HEK293 (cell line): ENCODE data around the gene HOXD9.

Experiments
- REPIN1 ChIP-seq: fragments of 450-650 bp; formaldehyde crosslinking; IDR thresholded peaks from 2 replicates; pipeline ENCODE4 v1.5.1; 2017; ENCODE audit warnings: missing biosample characterization, missing genetic modification characterization, low read depth
- YY1 ChIP-seq: fragments of 450-650 bp; formaldehyde crosslinking; IDR thresholded peaks from 2 replicates; pipeline ENCODE4 v1.5.1; 2018; ENCODE audit warnings: missing biosample characterization, missing genetic modification characterization
- ZNF510 ChIP-seq: fragments of 450-650 bp; formaldehyde crosslinking; IDR thresholded peaks from 2 replicates; pipeline ENCODE4 v1.5.1; 2018; ENCODE audit warnings: mild to moderate bottlenecking, missing genetic modification characterization, missing biosample characterization; ENCODE audit not compliant: insufficient replicate concordance
- TF ChIP-seq, protein P1 (sequence below): fragments of 450-650 bp; formaldehyde crosslinking; IDR thresholded peaks from 2 replicates; pipeline ENCODE4 v1.5.1; 2016; ENCODE audit warnings: missing biosample characterization, missing genetic modification characterization
- TF ChIP-seq, protein P2 (sequence below): fragments of 450-650 bp; formaldehyde crosslinking; IDR thresholded peaks from 2 replicates; pipeline ENCODE4 v1.5.1; 2016; ENCODE audit warnings: missing biosample characterization, missing genetic modification characterization

DNA sequence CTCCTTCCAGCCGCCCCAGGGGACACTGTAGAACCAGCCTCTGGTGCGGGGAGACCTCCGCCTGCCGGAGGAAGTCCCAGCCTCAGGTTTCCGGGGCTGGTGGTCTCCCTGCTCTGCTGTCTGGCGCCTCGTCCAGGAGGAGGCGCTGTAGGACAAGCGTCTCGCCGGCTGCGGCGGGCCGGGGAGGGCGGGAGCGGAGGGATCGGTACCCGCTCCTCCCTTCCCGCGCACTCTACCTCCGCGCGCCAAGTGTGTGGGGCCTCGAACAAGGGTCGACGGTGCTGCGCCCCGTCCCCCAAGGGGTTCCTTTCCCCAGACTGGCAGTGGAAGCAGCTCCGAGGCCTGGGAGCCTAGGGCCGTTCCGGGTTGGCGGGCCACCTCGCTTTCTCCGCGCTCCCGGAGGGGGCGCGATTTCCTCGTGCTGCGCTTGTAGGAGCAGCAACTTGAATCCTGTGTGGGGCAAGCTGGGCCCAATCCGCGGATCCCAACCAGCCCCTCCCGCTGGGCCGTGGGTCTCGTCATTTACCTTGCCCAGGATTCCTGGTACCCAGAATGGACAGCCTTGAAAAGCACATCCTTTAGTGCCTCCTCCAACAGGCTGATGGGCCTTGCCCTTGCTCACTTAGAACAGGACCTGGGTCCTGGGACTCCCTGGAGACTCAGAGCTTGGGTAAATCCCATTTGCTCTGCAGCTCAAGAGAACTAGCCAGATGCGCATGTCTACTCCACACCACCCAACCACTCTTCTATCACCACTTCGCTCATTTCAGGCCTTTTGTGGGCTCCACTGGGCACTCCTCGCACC, 18.2 kb downstream of the HOXD9 start:
- TF ChIP-seq, protein P1, sequence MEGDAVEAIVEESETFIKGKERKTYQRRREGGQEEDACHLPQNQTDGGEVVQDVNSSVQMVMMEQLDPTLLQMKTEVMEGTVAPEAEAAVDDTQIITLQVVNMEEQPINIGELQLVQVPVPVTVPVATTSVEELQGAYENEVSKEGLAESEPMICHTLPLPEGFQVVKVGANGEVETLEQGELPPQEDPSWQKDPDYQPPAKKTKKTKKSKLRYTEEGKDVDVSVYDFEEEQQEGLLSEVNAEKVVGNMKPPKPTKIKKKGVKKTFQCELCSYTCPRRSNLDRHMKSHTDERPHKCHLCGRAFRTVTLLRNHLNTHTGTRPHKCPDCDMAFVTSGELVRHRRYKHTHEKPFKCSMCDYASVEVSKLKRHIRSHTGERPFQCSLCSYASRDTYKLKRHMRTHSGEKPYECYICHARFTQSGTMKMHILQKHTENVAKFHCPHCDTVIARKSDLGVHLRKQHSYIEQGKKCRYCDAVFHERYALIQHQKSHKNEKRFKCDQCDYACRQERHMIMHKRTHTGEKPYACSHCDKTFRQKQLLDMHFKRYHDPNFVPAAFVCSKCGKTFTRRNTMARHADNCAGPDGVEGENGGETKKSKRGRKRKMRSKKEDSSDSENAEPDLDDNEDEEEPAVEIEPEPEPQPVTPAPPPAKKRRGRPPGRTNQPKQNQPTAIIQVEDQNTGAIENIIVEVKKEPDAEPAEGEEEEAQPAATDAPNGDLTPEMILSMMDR, result peak; percentile 97
- TF ChIP-seq ZNF510 (tag by site-specific recombination), result no peak
- no peak for TF ChIP-seq YY1 (tag by site-specific recombination)
- no peak for TF ChIP-seq REPIN1 (tag by site-specific recombination)
- TF ChIP-seq, protein P2, sequence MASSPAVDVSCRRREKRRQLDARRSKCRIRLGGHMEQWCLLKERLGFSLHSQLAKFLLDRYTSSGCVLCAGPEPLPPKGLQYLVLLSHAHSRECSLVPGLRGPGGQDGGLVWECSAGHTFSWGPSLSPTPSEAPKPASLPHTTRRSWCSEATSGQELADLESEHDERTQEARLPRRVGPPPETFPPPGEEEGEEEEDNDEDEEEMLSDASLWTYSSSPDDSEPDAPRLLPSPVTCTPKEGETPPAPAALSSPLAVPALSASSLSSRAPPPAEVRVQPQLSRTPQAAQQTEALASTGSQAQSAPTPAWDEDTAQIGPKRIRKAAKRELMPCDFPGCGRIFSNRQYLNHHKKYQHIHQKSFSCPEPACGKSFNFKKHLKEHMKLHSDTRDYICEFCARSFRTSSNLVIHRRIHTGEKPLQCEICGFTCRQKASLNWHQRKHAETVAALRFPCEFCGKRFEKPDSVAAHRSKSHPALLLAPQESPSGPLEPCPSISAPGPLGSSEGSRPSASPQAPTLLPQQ (tag by site-specific recombination), result 0 out of 2 replicates have a peak, but pooled peaks have one; percentile 50
